BLaER1 treated with 17β-estradiol and CSF1 and Interleukin-3, amounts not matched to agents 10 nM and 100 nM (cell line): ENCODE results near the gene CRYAB.
"Not testable (repeated sequence)": the region's sequence is repeated elsewhere in the genome, so short reads cannot be mapped to it uniquely, and the experiment has no call there.

Experiments
- H3K27ac ChIP-seq, 11 experiments: shearing (Covaris generic); formaldehyde crosslinking; 2 replicates each; pipeline ENCODE4 v1.8.1; 2022
- H3K27me3 ChIP-seq, 11 experiments: shearing (Covaris generic); formaldehyde crosslinking; 2 replicates each; pipeline ENCODE4 v1.8.1; 2022
- H3K36me3 ChIP-seq, 11 experiments: shearing (Covaris generic); formaldehyde crosslinking; 2 replicates each; pipeline ENCODE4 v1.8.1; 2022
- H3K4me1 ChIP-seq, 10 experiments: shearing (Covaris generic); formaldehyde crosslinking; 2 replicates each; pipeline ENCODE4 v1.8.1; 2022
- H3K4me2 ChIP-seq, 11 experiments: shearing (Covaris generic); formaldehyde crosslinking; 2 replicates each; pipeline ENCODE4 v1.8.1; 2022
- H3K4me3 ChIP-seq, 10 experiments: shearing (Covaris generic); formaldehyde crosslinking; 2 replicates each; pipeline ENCODE4 v1.8.1; 2022
- H3K9ac ChIP-seq, 11 experiments: shearing (Covaris generic); formaldehyde crosslinking; 2 replicates each; pipeline ENCODE4 v1.8.1; 2022
- H3K9me3 ChIP-seq, 11 experiments: shearing (Covaris generic); formaldehyde crosslinking; replicated peaks in 1 of 11; 2 replicates each; pipeline ENCODE4 v1.8.1; 2022
- H4K20me1 ChIP-seq, 11 experiments: shearing (Covaris generic); formaldehyde crosslinking; 2 replicates each; pipeline ENCODE4 v1.8.1; 2022
- Cebpa-rat ChIP-seq, 11 experiments: shearing (Covaris generic); IDR thresholded peaks; 2 replicates each; pipeline ENCODE4 v1.8.1; 2022

Gene CRYAB

GRCh38 chr11:111936040-111936540, 24.5 kb upstream of the CRYAB start:
- 0 out of 22 replicates have a peak overlapping the region, but pooled peaks of 2 of the 11 experiments have one; percentile 12 to 26 for H3K27ac ChIP-seq
- H3K4me3 ChIP-seq, result peak overlapping the region; percentile 65 to 77 (median 70)
- peak overlapping the region in 9 of 11 experiments; percentile 43 to 73 (median 64); a peak in 14 of 22 replicates for H3K9ac ChIP-seq
- H3K36me3 ChIP-seq, result no peaks in the 10 kb centered on the region
- H3K4me2 ChIP-seq, result peak overlapping the region; percentile 74 to 94 (median 94)
- peaks cover 39 to 45% (median 42%) of the 10 kb centered on the region in 10 experiments for H3K4me1 ChIP-seq
- no peak for TF ChIP-seq Cebpa-rat (IDR thresholded peaks at IDR 0.05)
- H3K27me3 ChIP-seq, result peaks cover 0 to 27% (median 15%) of the 10 kb centered on the region in 11 experiments; a peak in 14 of 22 replicates
- no peaks in the 10 kb centered on the region for H3K9me3 ChIP-seq
- H4K20me1 ChIP-seq, result no peaks in the 10 kb centered on the region

GRCh38 chr11:111935317-111936039, 23.9 kb upstream of the CRYAB start:
- no peaks in the 10 kb centered on the region for H3K9me3 ChIP-seq

GRCh38 chr11:111934306-111934705, 22.7 kb upstream of the CRYAB start:
- Histone ChIP-seq H3K27me3 (peaks cover 0 to 27% (median 15%) of the 10 kb centered on the region in 11 experiments; a peak in 14 of 22 replicates), H3K4me3 (no peak overlapping the region)

More at GRCh38 chr11:111935317-111936039, 23.9 kb upstream of the CRYAB start:
- Histone ChIP-seq H4K20me1 (no peaks in the 10 kb centered on the region), H3K4me3 (no peak overlapping the region; a peak in 1 of 20 replicates), H3K4me1 (peaks cover 39 to 45% (median 42%) of the 10 kb centered on the region in 10 experiments), H3K27ac (0 out of 22 replicates have a peak overlapping the region, but pooled peaks of 1 of the 11 experiments have one; percentile 12), H3K27me3 (peaks cover 0 to 27% (median 15%) of the 10 kb centered on the region in 11 experiments; a peak in 14 of 22 replicates), H3K9ac (peak overlapping the region in 2 of 11 experiments; percentile 11 to 73; a peak in 2 of 22 replicates), H3K4me2 (peak overlapping the region; percentile 74 to 94 (median 94)), H3K36me3 (no peaks in the 10 kb centered on the region)
- TF ChIP-seq Cebpa-rat (IDR thresholded peaks at IDR 0.05), result no peak

GRCh38 chr11:111933872-111934271, 22.3 kb upstream of the CRYAB start:
- H3K4me2 ChIP-seq, result no peak overlapping the region
- no peaks in the 10 kb centered on the region for H3K9me3 ChIP-seq
- peaks cover 35 to 41% (median 38%) of the 10 kb centered on the region in 10 experiments for H3K4me1 ChIP-seq
- H3K4me3 ChIP-seq, result no peak overlapping the region
- H3K9ac ChIP-seq, result no peak overlapping the region
- no peaks in the 10 kb centered on the region for H3K36me3 ChIP-seq
- H3K27ac ChIP-seq, result no peak overlapping the region
- TF ChIP-seq Cebpa-rat (IDR thresholded peaks at IDR 0.05), result no peak
- H4K20me1 ChIP-seq, result no peaks in the 10 kb centered on the region
- H3K27me3 ChIP-seq, result peaks cover 0 to 27% (median 15%) of the 10 kb centered on the region in 11 experiments; a peak in 14 of 22 replicates

More at GRCh38 chr11:111934306-111934705, 22.7 kb upstream of the CRYAB start:
- Histone ChIP-seq H4K20me1 (no peaks in the 10 kb centered on the region), H3K9ac (no peak overlapping the region), H3K9me3 (no peaks in the 10 kb centered on the region), H3K4me2 (no peak overlapping the region), H3K4me1 (peaks cover 39 to 45% (median 41%) of the 10 kb centered on the region in 10 experiments), H3K36me3 (no peaks in the 10 kb centered on the region), H3K27ac (no peak overlapping the region)
- TF ChIP-seq Cebpa-rat (IDR thresholded peaks at IDR 0.05), result no peak

GRCh38 chr11:111933176-111933575, 21.6 kb upstream of the CRYAB start:
- H3K9ac ChIP-seq, H3K4me2 ChIP-seq, H3K27ac ChIP-seq, H3K9me3 ChIP-seq, H4K20me1 ChIP-seq, H3K4me3 ChIP-seq, H3K36me3 ChIP-seq: not testable (repeated sequence)
- Histone ChIP-seq H3K4me1 (peaks cover 28 to 34% (median 32%) of the 10 kb centered on the region in 10 experiments), H3K27me3 (peaks cover 0 to 26% (median 15%) of the 10 kb centered on the region in 11 experiments; a peak in 14 of 22 replicates)

- no peak overlapping the region for H3K27ac ChIP-seq
- TF ChIP-seq Cebpa-rat (IDR thresholded peaks at IDR 0.05), result no peak
Measured at GRCh38 chr11:111932611-111932950, 21.0 kb upstream of the CRYAB start.

GRCh38 chr11:111930472-111930871, 18.9 kb upstream of the CRYAB start:
- H3K36me3 ChIP-seq, result no peaks in the 10 kb centered on the region
- peaks cover 16 to 28% (median 23%) of the 10 kb centered on the region in 10 experiments for H3K4me1 ChIP-seq
- H3K4me3 ChIP-seq, result no peak overlapping the region
- H3K9ac ChIP-seq, result no peak overlapping the region
- no peak overlapping the region for H3K27ac ChIP-seq
- H3K4me2 ChIP-seq, result no peak overlapping the region
- no peaks in the 10 kb centered on the region for H4K20me1 ChIP-seq
- no peaks in the 10 kb centered on the region for H3K9me3 ChIP-seq
- no peak for TF ChIP-seq Cebpa-rat (IDR thresholded peaks at IDR 0.05)
- H3K27me3 ChIP-seq, result no peaks in the 10 kb centered on the region

More at GRCh38 chr11:111932611-111932950, 21.0 kb upstream of the CRYAB start:
- Histone ChIP-seq H3K9me3 (no peaks in the 10 kb centered on the region), H3K4me3 (no peak overlapping the region), H3K4me2 (no peak overlapping the region), H4K20me1 (no peaks in the 10 kb centered on the region), H3K9ac (no peak overlapping the region), H3K4me1 (peaks cover 23 to 32% (median 28%) of the 10 kb centered on the region in 10 experiments), H3K36me3 (no peaks in the 10 kb centered on the region), H3K27me3 (peaks cover 0 to 20% (median 10%) of the 10 kb centered on the region in 11 experiments; a peak in 14 of 22 replicates)

GRCh38 chr11:111926505-111927391, 15.2 kb upstream of the CRYAB start:
- Histone ChIP-seq H3K4me1 (peaks cover 19 to 42% (median 29%) of the 10 kb centered on the region in 10 experiments), H4K20me1 (no peaks in the 10 kb centered on the region), H3K27ac (peak overlapping the region; percentile 16 to 86 (median 76); a peak in 21 of 22 replicates), H3K4me3 (peak overlapping the region; percentile 50 to 70 (median 56)), H3K9ac (peak overlapping the region; percentile 67 to 81 (median 75); a peak in 21 of 22 replicates), H3K4me2 (peak overlapping the region; percentile 76 to 94 (median 86)), H3K36me3 (no peaks in the 10 kb centered on the region), H3K9me3 (no peaks in the 10 kb centered on the region), H3K27me3 (no peaks in the 10 kb centered on the region)
- no peak for TF ChIP-seq Cebpa-rat (IDR thresholded peaks at IDR 0.05)
